Activated CD4-positive, alpha-beta T cell treated with anti-CD3 and anti-CD28 coated beads, Interleukin-2, amount 10 ng/mL, durations not matched to agents 24 days and 14 days (primary cell): ENCODE results near the gene TEAD1. TPM values are rescaled to one million over a fixed set of nuclear protein-coding genes. Genes with fewer than 3 reads are reported as not detected.
A peak's percentile ranks its signal among the peaks of the same experiment; 100 is the strongest.

Experiments used
- DNase-seq: peaks from one replicate; pipeline ENCODE4 v3.0.0; 2022
- H3K27ac Mint-ChIP-seq: one replicate; pipeline ENCODE4 v1.8.0; 2022; ENCODE audit warnings: mild to moderate bottlenecking, mixed read lengths
- H3K27me3 Mint-ChIP-seq: one replicate; pipeline ENCODE4 v1.8.0; 2022; ENCODE audit warnings: mixed read lengths
- H3K36me3 Mint-ChIP-seq: one replicate; pipeline ENCODE4 v1.8.0; 2022; ENCODE audit warnings: low read depth, mild to moderate bottlenecking, mixed read lengths
- H3K4me1 Mint-ChIP-seq: one replicate; pipeline ENCODE4 v1.8.0; 2021; ENCODE audit warnings: mixed read lengths
- H3K4me3 Mint-ChIP-seq: one replicate; pipeline ENCODE4 v1.8.0; 2022; ENCODE audit warnings: mild to moderate bottlenecking, moderate library complexity, mixed read lengths
- H3K9me3 Mint-ChIP-seq: one replicate; pipeline ENCODE4 v1.8.0; 2021; ENCODE audit warnings: mixed read lengths
- intact Hi-C: fragments of 100-400 bp; cut with micrococcal nuclease; formaldehyde crosslinking; loops from one replicate; pipeline ENCODE4 v1.15.1; 2023
- total RNA-seq: library from RNA; stranded (reverse); gene quantifications from 2 replicates; pipeline ENCODE4 v1.2.3, GENCODE V29; 2022

TEAD1 gene
- total RNA-seq, 1 donor from 2014 or later, result 0.49 TPM

- H3K36me3 Mint-ChIP-seq, result no peaks in the 10 kb centered on the region
- no peaks in the 10 kb centered on the region for H3K4me1 Mint-ChIP-seq
Observed at GRCh38 chr11:12950670-12951069, 276.4 kb downstream of the TEAD1 start.

GRCh38 chr11:12951376-12951775, 277.2 kb downstream of the TEAD1 start:
- Mint-ChIP-seq H3K9me3 (no peaks in the 10 kb centered on the region), H3K27me3 (peaks cover 16% of the 10 kb centered on the region), H3K36me3 (no peaks in the 10 kb centered on the region), H3K27ac (no peak overlapping the region), H3K4me3 (no peak overlapping the region), H3K4me1 (no peaks in the 10 kb centered on the region)
- no peak for DNase-seq
- intact Hi-C loops, result no loop called here

More at GRCh38 chr11:12950670-12951069, 276.4 kb downstream of the TEAD1 start:
- Mint-ChIP-seq H3K27ac (no peak overlapping the region), H3K9me3 (no peaks in the 10 kb centered on the region), H3K27me3 (peaks cover 13% of the 10 kb centered on the region), H3K4me3 (no peak overlapping the region)
- intact Hi-C loops, result no loop called here
- DNase-seq, result no peak

- no peak for DNase-seq
- H3K27ac Mint-ChIP-seq, result no peak overlapping the region
- intact Hi-C loops, result no loop called here
Observed at GRCh38 chr11:12952094-12952493, 277.9 kb downstream of the TEAD1 start.

GRCh38 chr11:12958986-12959385, 284.8 kb downstream of the TEAD1 start:
- Mint-ChIP-seq H3K9me3 (no peaks in the 10 kb centered on the region), H3K27ac (no peak overlapping the region), H3K4me3 (no peak overlapping the region), H3K27me3 (peaks cover 22% of the 10 kb centered on the region), H3K4me1 (no peaks in the 10 kb centered on the region), H3K36me3 (no peaks in the 10 kb centered on the region)
- intact Hi-C loops, result no loop called here
- DNase-seq, result no peak

More at GRCh38 chr11:12952094-12952493, 277.9 kb downstream of the TEAD1 start:
- no peaks in the 10 kb centered on the region for H3K36me3 Mint-ChIP-seq
- no peak overlapping the region for H3K4me3 Mint-ChIP-seq
- no peaks in the 10 kb centered on the region for H3K4me1 Mint-ChIP-seq
- peaks cover 16% of the 10 kb centered on the region for H3K27me3 Mint-ChIP-seq
- H3K9me3 Mint-ChIP-seq, result no peaks in the 10 kb centered on the region

GRCh38 chr11:12961615-12962014, 287.4 kb downstream of the TEAD1 start:
- Mint-ChIP-seq H3K4me1 (no peaks in the 10 kb centered on the region), H3K27me3 (peaks cover 20% of the 10 kb centered on the region), H3K27ac (no peak overlapping the region), H3K4me3 (no peak overlapping the region), H3K9me3 (no peaks in the 10 kb centered on the region), H3K36me3 (no peaks in the 10 kb centered on the region)
- intact Hi-C loops, result no loop called here
- no peak for DNase-seq

- H3K27ac Mint-ChIP-seq, result no peak overlapping the region
- no peaks in the 10 kb centered on the region for H3K9me3 Mint-ChIP-seq
- H3K4me1 Mint-ChIP-seq, result no peaks in the 10 kb centered on the region
- DNase-seq, result no peak
- H3K36me3 Mint-ChIP-seq, result no peaks in the 10 kb centered on the region
- intact Hi-C loops, result no loop called here
- H3K4me3 Mint-ChIP-seq, result no peak overlapping the region
- H3K27me3 Mint-ChIP-seq, result peaks cover 21% of the 10 kb centered on the region
Observed at GRCh38 chr11:12962306-12962705, 288.1 kb downstream of the TEAD1 start.

- intact Hi-C loops, result no loop called here
- no peak for DNase-seq
- no peaks in the 10 kb centered on the region for H3K9me3 Mint-ChIP-seq
- H3K27ac Mint-ChIP-seq, result no peak overlapping the region
- H3K27me3 Mint-ChIP-seq, result peaks cover 18% of the 10 kb centered on the region
- no peaks in the 10 kb centered on the region for H3K36me3 Mint-ChIP-seq
- no peaks in the 10 kb centered on the region for H3K4me1 Mint-ChIP-seq
- H3K4me3 Mint-ChIP-seq, result no peak overlapping the region
Observed at GRCh38 chr11:12963051-12963450, 288.8 kb downstream of the TEAD1 start.

GRCh38 chr11:12963792-12964536, 289.7 kb downstream of the TEAD1 start:
- peaks cover 13% of the 10 kb centered on the region for H3K27me3 Mint-ChIP-seq
- intact Hi-C loops, result loop anchor here (1.0 kb wide), 2 partner anchors 219 to 380 kb away; no protein-coding TSS in a partner anchor
- H3K36me3 Mint-ChIP-seq, result no peaks in the 10 kb centered on the region
- H3K4me3 Mint-ChIP-seq, result no peak overlapping the region
- DNase-seq, result peak; percentile 87
- H3K4me1 Mint-ChIP-seq, result no peaks in the 10 kb centered on the region
- H3K27ac Mint-ChIP-seq, result no peak overlapping the region
- H3K9me3 Mint-ChIP-seq, result no peaks in the 10 kb centered on the region

GRCh38 chr11:12964650-12965049, 290.4 kb downstream of the TEAD1 start:
- Mint-ChIP-seq H3K27ac (no peak overlapping the region), H3K27me3 (peaks cover 13% of the 10 kb centered on the region), H3K4me3 (no peak overlapping the region), H3K4me1 (no peaks in the 10 kb centered on the region), H3K9me3 (no peaks in the 10 kb centered on the region), H3K36me3 (no peaks in the 10 kb centered on the region)
- no peak for DNase-seq
- intact Hi-C loops, result loop anchor here (1.0 kb wide), 2 partner anchors 219 to 380 kb away; no protein-coding TSS in a partner anchor

GRCh38 chr11:12966002-12966401, 291.8 kb downstream of the TEAD1 start:
- Mint-ChIP-seq H3K4me3 (no peak overlapping the region), H3K36me3 (no peaks in the 10 kb centered on the region), H3K27me3 (peaks cover 13% of the 10 kb centered on the region), H3K4me1 (no peaks in the 10 kb centered on the region), H3K9me3 (no peaks in the 10 kb centered on the region), H3K27ac (no peak overlapping the region)
- intact Hi-C loops, result no loop called here
- no peak for DNase-seq

- H3K27me3 Mint-ChIP-seq, result peaks cover 12% of the 10 kb centered on the region
- no peaks in the 10 kb centered on the region for H3K4me1 Mint-ChIP-seq
- no peaks in the 10 kb centered on the region for H3K9me3 Mint-ChIP-seq
- intact Hi-C loops, result no loop called here
- H3K4me3 Mint-ChIP-seq, result no peak overlapping the region
- no peak for DNase-seq
- no peak overlapping the region for H3K27ac Mint-ChIP-seq
- H3K36me3 Mint-ChIP-seq, result no peaks in the 10 kb centered on the region
Observed at GRCh38 chr11:12968101-12968500, 293.9 kb downstream of the TEAD1 start.

- intact Hi-C loops, result no loop called here
- Mint-ChIP-seq H3K4me3 (no peak overlapping the region), H3K4me1 (no peaks in the 10 kb centered on the region), H3K27me3 (peaks cover 12% of the 10 kb centered on the region), H3K36me3 (no peaks in the 10 kb centered on the region), H3K27ac (no peak overlapping the region), H3K9me3 (no peaks in the 10 kb centered on the region)
- DNase-seq, result no peak
Observed at GRCh38 chr11:12968826-12969225, 294.6 kb downstream of the TEAD1 start.

GRCh38 chr11:12971955-12972354, 297.7 kb downstream of the TEAD1 start:
- Mint-ChIP-seq H3K27me3 (peaks cover 8% of the 10 kb centered on the region), H3K27ac (no peak overlapping the region), H3K9me3 (no peaks in the 10 kb centered on the region), H3K36me3 (no peaks in the 10 kb centered on the region), H3K4me1 (no peaks in the 10 kb centered on the region), H3K4me3 (no peak overlapping the region)
- DNase-seq, result no peak
- intact Hi-C loops, result no loop called here

- Mint-ChIP-seq H3K27me3 (peaks cover 5% of the 10 kb centered on the region), H3K4me1 (no peaks in the 10 kb centered on the region), H3K27ac (no peak overlapping the region), H3K36me3 (no peaks in the 10 kb centered on the region), H3K9me3 (no peaks in the 10 kb centered on the region), H3K4me3 (no peak overlapping the region)
- no peak for DNase-seq
- intact Hi-C loops, result no loop called here
Observed at GRCh38 chr11:12973528-12974181, 299.4 kb downstream of the TEAD1 start.
